HG02943 (cell line): Measurements from ENCODE around the gene OLFML2A.
A peak's percentile ranks its signal among the peaks of the same experiment; 100 is the strongest.

Experiments
- ATAC-seq: cut with Tn5 transposase; IDR thresholded peaks from one replicate; pipeline ENCODE4 v1.9.1; 2021; ENCODE audit warnings: mild to moderate bottlenecking, low read depth, moderate library complexity; ENCODE audit not compliant: unreplicated experiment

OLFML2A gene

DNA sequence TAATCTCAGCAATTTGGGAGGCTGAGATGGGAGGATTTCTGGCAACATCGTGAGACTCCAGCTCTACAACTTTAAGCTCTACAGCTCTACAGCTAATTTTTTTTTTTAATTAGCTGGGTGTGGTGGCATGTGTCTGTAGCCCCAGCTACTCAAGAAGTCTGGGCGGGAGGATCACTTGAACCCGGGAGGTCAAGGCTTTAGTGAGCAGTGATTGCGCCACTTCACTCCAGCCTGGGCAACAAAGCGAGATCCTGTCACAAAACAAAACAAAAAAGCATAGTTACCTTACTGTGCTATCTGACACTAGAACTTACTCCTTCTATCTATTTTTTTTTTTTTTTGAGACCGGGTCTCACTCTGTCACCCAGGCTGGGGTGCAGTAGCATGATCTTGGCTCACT is 70.0 kb downstream of the OLFML2A start:
- no peak for ATAC-seq

DNA sequence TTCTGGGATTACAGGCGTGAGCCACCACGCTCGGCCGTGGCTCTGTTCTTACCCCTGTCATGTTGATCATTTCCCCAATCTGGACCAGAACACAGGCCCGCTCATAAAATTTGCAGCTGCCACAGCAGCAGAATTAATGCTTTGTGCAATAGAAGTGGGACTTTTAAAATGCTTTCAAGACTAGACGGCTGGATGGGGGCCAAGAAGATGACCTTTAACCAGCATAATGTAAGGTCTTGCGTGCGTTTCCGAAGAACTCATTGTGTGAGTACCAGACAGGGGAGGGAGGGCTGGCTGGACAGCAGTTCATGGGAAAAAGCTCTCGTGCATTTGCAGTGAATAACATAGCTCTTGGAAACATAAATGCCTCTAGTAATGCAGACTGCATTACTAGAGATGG is 72.9 kb downstream of the OLFML2A start:
- no peak for ATAC-seq

- no peak for ATAC-seq
Measured at GRCh38 chr9:124852121-124852828, 75.3 kb downstream of the OLFML2A start.

- ATAC-seq: peak; percentile 60
Measured at GRCh38 chr9:124852829-124853531, 76.0 kb downstream of the OLFML2A start, which contains the start of gene WDR38. TSS of gene WDR38 (plus strand) at chr9:124853460. CDS start at chr9:124853532, 72 bp downstream.

- no peak for ATAC-seq
Measured at GRCh38 chr9:124853605-124854143, 76.7 kb downstream of the OLFML2A start.

DNA sequence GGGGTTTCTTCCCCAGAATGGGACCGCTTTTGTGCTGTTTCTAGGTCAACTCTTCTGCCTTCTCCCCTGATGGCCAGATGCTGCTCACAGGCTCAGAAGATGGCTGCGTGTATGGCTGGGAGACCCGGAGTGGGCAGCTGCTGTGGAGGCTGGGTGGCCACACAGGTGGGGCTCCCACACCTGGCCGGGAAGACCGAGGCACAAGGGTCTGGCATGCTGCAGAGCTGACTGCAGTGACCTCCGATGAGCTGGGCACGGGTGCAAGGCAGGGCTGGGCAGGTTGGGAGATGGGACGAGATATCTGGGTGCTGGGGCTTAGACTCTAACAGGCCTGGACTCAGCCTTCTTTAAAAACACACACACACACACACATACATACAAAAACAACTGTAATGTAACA is 77.2 kb downstream of the OLFML2A start:
- ATAC-seq: no peak

- no peak for ATAC-seq
Measured at GRCh38 chr9:124854822-124855221, 77.9 kb downstream of the OLFML2A start.

GRCh38 chr9:124855566-124855943 is 78.6 kb downstream of the OLFML2A start:
- ATAC-seq: no peak

GRCh38 chr9:124855944-124856765 is 79.2 kb downstream of the OLFML2A start:
- no peak for ATAC-seq

GRCh38 chr9:124857533-124858162 is 80.7 kb downstream of the OLFML2A start:
- no peak for ATAC-seq

GRCh38 chr9:124858330-124859046 is 81.6 kb downstream of the OLFML2A start:
- ATAC-seq: no peak

GRCh38 chr9:124859803-124860581 is 83.1 kb downstream of the OLFML2A start:
- no peak for ATAC-seq

GRCh38 chr9:124860582-124861341 is 83.8 kb downstream of the OLFML2A start:
- no peak for ATAC-seq

DNA sequence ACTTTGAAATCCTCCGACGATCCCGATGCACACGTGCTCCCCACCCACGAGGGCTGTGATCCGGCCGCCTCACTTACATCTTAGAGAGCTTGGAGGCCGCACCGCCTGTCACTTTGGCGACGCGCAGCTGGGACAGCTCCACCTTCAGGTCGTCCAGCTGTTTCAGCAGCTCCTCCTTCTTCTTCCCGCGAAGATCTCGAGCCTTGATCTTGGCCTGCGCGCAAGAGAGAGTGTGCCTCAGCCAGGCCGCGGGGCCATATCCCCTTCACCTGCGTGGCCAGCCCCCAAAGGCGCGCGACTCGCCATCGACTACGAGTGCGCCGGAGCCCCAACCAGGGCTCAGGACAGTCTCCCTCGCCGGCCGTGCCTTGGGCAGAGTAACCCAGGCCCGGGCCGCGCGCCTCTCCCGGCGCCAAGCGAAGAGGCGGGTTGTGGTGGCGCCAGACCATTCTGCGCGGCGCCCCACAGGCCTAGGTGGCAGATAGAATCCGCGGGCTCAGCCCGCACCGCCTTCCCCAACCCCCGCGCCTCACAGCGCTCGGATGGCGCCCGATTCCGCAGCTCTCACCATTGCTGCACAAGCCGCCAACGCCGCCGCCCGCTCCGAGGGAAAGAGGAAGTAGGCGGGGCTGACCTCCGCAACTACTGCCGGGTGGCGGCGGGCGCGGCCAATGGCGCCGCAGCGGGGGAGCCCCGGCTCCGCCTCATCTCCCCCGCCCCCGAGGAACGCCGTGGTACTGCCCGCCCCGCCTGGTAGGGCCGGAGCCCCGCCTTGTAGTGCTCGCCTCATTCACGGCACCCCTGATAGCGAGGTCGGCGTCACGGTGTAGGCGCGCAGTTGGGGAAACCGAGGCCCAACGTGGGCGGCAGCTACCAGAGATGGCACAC is 84.7 kb downstream of the OLFML2A start, which contains the start of the genes ARPC5L and RPL35:
ARPC5L (plus strand) TSS at position 789 of the 888 bp plus-strand sequence. CDS start 7,161 bp downstream, outside the sequence.
RPL35 (minus strand) TSS at position 616 of the 888 bp plus-strand sequence; CDS start at position 571, 45 bp downstream.
- ATAC-seq: peak; percentile 87

- ATAC-seq: no peak
Measured at GRCh38 chr9:124863371-124863871, 86.5 kb downstream of the OLFML2A start.
